PC-9 (cell line): ENCODE data around the gene INTS11.

Experiments
- EZH2 ChIP-seq: fragments of 200-600 bp; sonication (generic); IDR thresholded peaks from 2 replicates; pipeline ENCODE4 v1.8.0; 2017; ENCODE audit warnings: antibody characterized with exemption, low read depth
- TF ChIP-seq, protein P1 (sequence below): fragments of 200-600 bp; sonication (generic); conservative IDR thresholded peaks from 2 replicates; pipeline ENCODE4 v1.6.1; 2017; ENCODE audit warnings: mixed run types, antibody characterized with exemption, mild to moderate bottlenecking, moderate library complexity

DNA sequence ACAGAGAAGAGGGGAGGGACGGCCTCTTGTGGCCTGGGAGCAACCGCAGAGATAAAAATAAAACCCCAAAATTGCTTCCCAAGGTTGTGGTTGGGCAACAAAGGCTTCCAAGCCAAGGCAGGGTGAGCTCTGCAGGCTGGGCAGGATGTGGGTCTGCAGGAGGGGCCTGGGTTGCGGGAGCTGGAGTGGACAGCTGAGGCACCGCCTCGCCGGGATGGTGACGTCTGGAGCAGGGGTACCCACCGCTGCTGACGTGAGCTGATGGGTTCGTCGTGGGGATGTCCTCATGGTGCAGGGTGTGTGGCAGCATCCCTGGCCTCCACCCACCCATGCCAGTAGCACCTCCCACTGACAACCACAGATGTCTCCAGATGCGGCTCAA, 46.9 kb upstream of the INTS11 start:
- TF ChIP-seq, protein P1, sequence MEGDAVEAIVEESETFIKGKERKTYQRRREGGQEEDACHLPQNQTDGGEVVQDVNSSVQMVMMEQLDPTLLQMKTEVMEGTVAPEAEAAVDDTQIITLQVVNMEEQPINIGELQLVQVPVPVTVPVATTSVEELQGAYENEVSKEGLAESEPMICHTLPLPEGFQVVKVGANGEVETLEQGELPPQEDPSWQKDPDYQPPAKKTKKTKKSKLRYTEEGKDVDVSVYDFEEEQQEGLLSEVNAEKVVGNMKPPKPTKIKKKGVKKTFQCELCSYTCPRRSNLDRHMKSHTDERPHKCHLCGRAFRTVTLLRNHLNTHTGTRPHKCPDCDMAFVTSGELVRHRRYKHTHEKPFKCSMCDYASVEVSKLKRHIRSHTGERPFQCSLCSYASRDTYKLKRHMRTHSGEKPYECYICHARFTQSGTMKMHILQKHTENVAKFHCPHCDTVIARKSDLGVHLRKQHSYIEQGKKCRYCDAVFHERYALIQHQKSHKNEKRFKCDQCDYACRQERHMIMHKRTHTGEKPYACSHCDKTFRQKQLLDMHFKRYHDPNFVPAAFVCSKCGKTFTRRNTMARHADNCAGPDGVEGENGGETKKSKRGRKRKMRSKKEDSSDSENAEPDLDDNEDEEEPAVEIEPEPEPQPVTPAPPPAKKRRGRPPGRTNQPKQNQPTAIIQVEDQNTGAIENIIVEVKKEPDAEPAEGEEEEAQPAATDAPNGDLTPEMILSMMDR = no peak
- TF ChIP-seq EZH2 = no peak
